Endothelial cell of umbilical vein (primary cell): Measurements from ENCODE around the gene HNRNPA2B1. TPM values are rescaled to one million over a fixed set of nuclear protein-coding genes. Genes with fewer than 3 reads are reported as not detected.

ENCODE experiments used
- BruUV-seq: library from RNA; stranded (reverse); fragments of 400-500 nt; replicated peaks from 2 replicates; lab custom pipeline; 2021; lab: Mats Ljungman, UMichigan
- CTCF ChIA-PET: fragments of 300-600, 350-600 bp; sonication (Branson Sonifier 250); formaldehyde crosslinking; loops from one replicate; lab custom pipeline; 2021; ENCODE audit warnings: antibody characterized with exemption, inconsistent platforms; lab: Charles Lee
- POLR2A ChIA-PET: fragments of 300-600, 350-600 bp; sonication (Branson Sonifier 250); formaldehyde crosslinking; loops from one replicate; lab custom pipeline; 2021; ENCODE audit warnings: antibody characterized with exemption, inconsistent platforms; lab: Charles Lee
- DNase-seq: peaks from one replicate; pipeline ENCODE4 v3.0.0-alpha.2; 2011; ENCODE audit warnings: low read depth, low spot score
- FAIRE-seq: peaks from 2 replicates; lab custom pipeline; 2011; peaks lifted over from hg19 to GRCh38; lab: Jason Lieb, UNC
- H2AFZ ChIP-seq: 2 replicates; pipeline ENCODE4 v1.6.0; 2012; ENCODE audit warnings: low read depth, low read length, control low read depth, inconsistent platforms
- H3K27ac ChIP-seq: 2 replicates; pipeline ENCODE4 v1.5.1; 2011; ENCODE audit warnings: low read depth, mild to moderate bottlenecking, control low read depth, low read length, moderate library complexity; ENCODE audit not compliant: insufficient read depth
- H3K27me3 ChIP-seq, 2 experiments: 2 replicates each; pipeline versions ENCODE4 v1.6.0 to v1.6.1; 2011; ENCODE audit warnings: low read length in 2 of 2, mixed read lengths in 1 of 2; ENCODE audit not compliant: control insufficient read depth in 2 of 2, insufficient read depth in 2 of 2
- H3K36me3 ChIP-seq, 2 experiments: 2 replicates in 1 of 2; 3 replicates in 1 of 2; pipeline ENCODE4 v1.5.1; 2011; ENCODE audit warnings: low read length in 2 of 2, mild to moderate bottlenecking in 1 of 2, moderate library complexity in 1 of 2; ENCODE audit not compliant: control insufficient read depth in 2 of 2, insufficient read depth in 2 of 2; ENCODE audit errors: extremely low read depth in 1 of 2
- H3K4me1 ChIP-seq: 3 replicates; pipeline ENCODE4 v1.5.1; 2011; ENCODE audit warnings: mild to moderate bottlenecking, low read length; ENCODE audit not compliant: control insufficient read depth, insufficient read depth; ENCODE audit errors: extremely low read depth
- H3K4me2 ChIP-seq: 2 replicates; pipeline ENCODE4 v1.6.1; 2011; ENCODE audit warnings: low read length, control low read depth, mixed read lengths; ENCODE audit not compliant: insufficient read depth
- H3K4me3 ChIP-seq, 3 experiments: fragments of 200-600 bp in 1 of 3; sonication (generic), shearing (Covaris generic) in 1 of 3; replicated peaks in 1 of 3; 2 replicates each; pipeline ENCODE4 v1.5.1; 2011 to 2016; ENCODE audit warnings: control low read depth in 3 of 3, low read length in 3 of 3, mild to moderate bottlenecking in 2 of 3, inconsistent platforms in 1 of 3, low read depth in 1 of 3, moderate library complexity in 1 of 3; ENCODE audit not compliant: insufficient read depth in 1 of 3
- H3K79me2 ChIP-seq: 2 replicates; pipeline ENCODE4 v1.6.0; 2012; ENCODE audit warnings: low read length, inconsistent platforms; ENCODE audit not compliant: control insufficient read depth, insufficient read depth
- H3K9ac ChIP-seq: replicated peaks from 2 replicates; pipeline ENCODE3; 2011; ENCODE audit warnings: low read length, control low read depth; ENCODE audit not compliant: insufficient read depth; ENCODE audit errors: extremely low read depth
- H3K9me1 ChIP-seq: replicated peaks from 3 replicates; pipeline ENCODE4 v1.6.0; 2011; ENCODE audit warnings: mild to moderate bottlenecking, low read length; ENCODE audit not compliant: control insufficient read depth, insufficient read depth; ENCODE audit errors: extremely low read depth
- H3K9me3 ChIP-seq: replicated peaks from 2 replicates; pipeline ENCODE4 v1.5.1; 2012; ENCODE audit warnings: low read length, inconsistent platforms; ENCODE audit not compliant: control insufficient read depth, insufficient read depth
- H4K20me1 ChIP-seq: replicated peaks from 2 replicates; pipeline ENCODE3; 2011; ENCODE audit warnings: mild to moderate bottlenecking, low read length; ENCODE audit not compliant: control insufficient read depth, insufficient read depth; ENCODE audit errors: extremely low read depth
- EZH2 ChIP-seq: IDR thresholded peaks from 2 replicates; pipeline ENCODE4 v1.6.1; 2012; ENCODE audit warnings: borderline replicate concordance, low read depth, mild to moderate bottlenecking, moderate library complexity, low read length, inconsistent platforms; ENCODE audit not compliant: severe bottlenecking
- FOS ChIP-seq: IDR thresholded peaks from 2 replicates; pipeline ENCODE4 v1.6.1; 2011; ENCODE audit warnings: mild to moderate bottlenecking, low read length, moderate library complexity, borderline replicate concordance; ENCODE audit not compliant: insufficient read depth
- GATA2 ChIP-seq: IDR thresholded peaks from 2 replicates; pipeline ENCODE4 v1.7.0; 2011; ENCODE audit warnings: low read depth, mild to moderate bottlenecking, moderate library complexity, mixed read lengths, low read length; ENCODE audit not compliant: insufficient read length, insufficient read depth
- JUN ChIP-seq: IDR thresholded peaks from 2 replicates; pipeline ENCODE4 v1.6.1; 2011; ENCODE audit warnings: borderline replicate concordance, low read depth; ENCODE audit not compliant: insufficient read length, insufficient read depth
- MYC ChIP-seq: IDR thresholded peaks from one replicate; pipeline ENCODE4 v1.6.1; 2011; ENCODE audit warnings: mild to moderate bottlenecking, low read depth, low read length
- POLR2A ChIP-seq: IDR thresholded peaks from 2 replicates; pipeline ENCODE4 v1.6.1; 2012; ENCODE audit warnings: low read depth, mild to moderate bottlenecking, control low read depth, low read length
- POLR2AphosphoS5 ChIP-seq: IDR thresholded peaks from 2 replicates; pipeline ENCODE4 v1.6.1; 2012; ENCODE audit warnings: low read depth, mild to moderate bottlenecking, control low read depth, low read length, moderate library complexity; ENCODE audit not compliant: insufficient read depth
- dilution Hi-C: fragments of 300-500 bp; cut with MboI; formaldehyde crosslinking; loops from one replicate; pipeline ENCODE4 v1.15.0; 2019; ENCODE audit warnings: low sequenced_read_pairs; ENCODE audit not compliant: extremely low pct_ligation_motif_present
- intact Hi-C: fragments of 100-400 bp; cut with micrococcal nuclease; formaldehyde crosslinking; loops from one replicate; pipeline ENCODE4 v1.10.0; 2022
- polyA plus RNA-seq, 4 experiments: library from polyadenylated mRNA; depleted of rRNA in 3 of 4; stranded (reverse) in 3 of 4; unstranded in 1 of 4; fragments of >200 nt; gene quantifications; 2 replicates each; pipeline versions ENCODE4 v1.2.1 to v1.2.3, GENCODE V29; 2011 to 2012; ENCODE audit warnings: missing spikeins in 1 of 4
- total RNA-seq: library from RNA; stranded (reverse); gene quantifications from 2 replicates; pipeline ENCODE4 v1.2.3, GENCODE V29; 2021
- TF ChIP-seq, protein P1 (sequence below): IDR thresholded peaks from 2 replicates; pipeline ENCODE4 v1.6.1; 2011; ENCODE audit not compliant: insufficient read depth, insufficient read length
- TF ChIP-seq, protein P2 (sequence below), 2 donors: IDR thresholded peaks; 1 replicate in 1 of 2; 2 replicates in 1 of 2; pipeline ENCODE4 v1.5.1; 2011; ENCODE audit warnings: low read length in 2 of 2, mild to moderate bottlenecking in 2 of 2, moderate library complexity in 2 of 2, control low read depth in 1 of 2, inconsistent platforms in 1 of 2, low read depth in 1 of 2; ENCODE audit not compliant: insufficient read depth in 1 of 2; ENCODE audit errors: extremely low read depth in 1 of 2

The HNRNPA2B1 gene
- total and polyA plus RNA-seq, 2 donors (not counting 3 experiments of a cell fraction or from before 2014, with no cell fraction given) = 198 to 703 TPM

DNA sequence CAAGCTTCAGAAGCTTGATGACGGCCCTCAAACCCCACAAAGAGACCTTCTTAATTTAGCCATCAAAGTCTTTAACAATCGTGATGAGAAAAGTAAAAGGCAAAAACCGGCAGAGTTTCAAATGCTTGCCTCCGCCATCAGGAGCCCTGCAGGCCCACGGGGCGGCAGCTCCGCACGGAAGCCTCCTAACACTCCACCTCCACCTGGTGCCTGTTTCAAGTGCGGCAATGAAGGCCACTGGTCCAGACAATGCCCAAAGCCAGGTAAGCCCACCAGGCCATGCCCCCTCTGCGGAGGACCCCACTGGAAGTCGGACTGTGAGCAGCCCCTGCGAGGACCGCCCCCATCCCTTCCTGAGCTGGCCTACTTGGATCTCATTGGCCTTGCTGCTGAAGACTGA lies 44.6 kb upstream of the HNRNPA2B1 start:
- H3K4me3 ChIP-seq = no peak overlapping the region
- no peak for TF ChIP-seq MYC
- TF ChIP-seq JUN = no peak
- TF ChIP-seq FOS = no peak
- TF ChIP-seq GATA2 = no peak
- no peak for TF ChIP-seq EZH2
- no peak for TF ChIP-seq POLR2AphosphoS5
- ChIA-PET POLR2A (no interaction called here), CTCF (no interaction called here)
- no peaks in the 10 kb centered on the region for H3K27me3 ChIP-seq
- no peaks in the 10 kb centered on the region for H3K9me3 ChIP-seq
- H3K79me2 ChIP-seq = no peaks in the 10 kb centered on the region
- no peak overlapping the region for H3K4me2 ChIP-seq
- FAIRE-seq = no peak
- H2AFZ ChIP-seq = no peak overlapping the region
- BruUV-seq = no TSS peak
- H4K20me1 ChIP-seq = no peaks in the 10 kb centered on the region
- H3K9me1 ChIP-seq = no peaks in the 10 kb centered on the region
- DNase-seq = no peak
- H3K9ac ChIP-seq = no peak overlapping the region
- H3K4me1 ChIP-seq = no peaks in the 10 kb centered on the region
- no peaks in the 10 kb centered on the region for H3K36me3 ChIP-seq
- no peak overlapping the region for H3K27ac ChIP-seq
- intact Hi-C loops = no loop called here
- dilution Hi-C loops = no loop called here

DNA sequence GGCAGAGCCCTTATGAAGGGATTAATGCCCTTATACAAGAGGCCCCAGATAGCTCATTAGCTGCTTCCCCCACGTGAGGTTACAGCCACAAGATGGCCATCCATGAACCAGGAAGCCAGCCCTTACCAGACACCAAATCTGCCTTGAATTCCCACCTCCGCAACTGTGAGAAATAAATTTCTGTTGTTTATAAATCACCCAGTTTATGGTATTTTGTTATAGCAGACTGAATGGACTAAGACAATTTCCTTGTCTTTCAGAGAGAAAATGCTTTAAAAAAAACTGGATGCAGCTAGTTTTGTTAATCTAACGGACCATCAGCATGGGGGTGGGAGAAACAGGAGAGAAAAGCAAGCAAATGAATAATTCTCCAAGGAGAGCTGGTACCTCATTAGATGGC lies 37.5 kb upstream of the HNRNPA2B1 start:
- Histone ChIP-seq H3K27me3 (peaks cover 6 to 8% of the 10 kb centered on the region in 2 experiments), H3K27ac (no peak overlapping the region), H4K20me1 (no peaks in the 10 kb centered on the region), H3K9me3 (no peaks in the 10 kb centered on the region), H3K36me3 (no peaks in the 10 kb centered on the region), H3K9ac (no peak overlapping the region), H3K9me1 (no peaks in the 10 kb centered on the region), H2AFZ (no peak overlapping the region), H3K79me2 (no peaks in the 10 kb centered on the region), H3K4me2 (no peak overlapping the region), H3K4me3 (no peak overlapping the region), H3K4me1 (no peaks in the 10 kb centered on the region)
- no peak for DNase-seq
- dilution Hi-C loops = no loop called here
- ChIA-PET POLR2A (no interaction called here), CTCF (no interaction called here)
- TF ChIP-seq, protein P1, sequence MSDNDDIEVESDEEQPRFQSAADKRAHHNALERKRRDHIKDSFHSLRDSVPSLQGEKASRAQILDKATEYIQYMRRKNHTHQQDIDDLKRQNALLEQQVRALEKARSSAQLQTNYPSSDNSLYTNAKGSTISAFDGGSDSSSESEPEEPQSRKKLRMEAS = no peak
- TF ChIP-seq MYC = no peak
- no peak for TF ChIP-seq POLR2A
- no peak for TF ChIP-seq FOS
- TF ChIP-seq, protein P2, sequence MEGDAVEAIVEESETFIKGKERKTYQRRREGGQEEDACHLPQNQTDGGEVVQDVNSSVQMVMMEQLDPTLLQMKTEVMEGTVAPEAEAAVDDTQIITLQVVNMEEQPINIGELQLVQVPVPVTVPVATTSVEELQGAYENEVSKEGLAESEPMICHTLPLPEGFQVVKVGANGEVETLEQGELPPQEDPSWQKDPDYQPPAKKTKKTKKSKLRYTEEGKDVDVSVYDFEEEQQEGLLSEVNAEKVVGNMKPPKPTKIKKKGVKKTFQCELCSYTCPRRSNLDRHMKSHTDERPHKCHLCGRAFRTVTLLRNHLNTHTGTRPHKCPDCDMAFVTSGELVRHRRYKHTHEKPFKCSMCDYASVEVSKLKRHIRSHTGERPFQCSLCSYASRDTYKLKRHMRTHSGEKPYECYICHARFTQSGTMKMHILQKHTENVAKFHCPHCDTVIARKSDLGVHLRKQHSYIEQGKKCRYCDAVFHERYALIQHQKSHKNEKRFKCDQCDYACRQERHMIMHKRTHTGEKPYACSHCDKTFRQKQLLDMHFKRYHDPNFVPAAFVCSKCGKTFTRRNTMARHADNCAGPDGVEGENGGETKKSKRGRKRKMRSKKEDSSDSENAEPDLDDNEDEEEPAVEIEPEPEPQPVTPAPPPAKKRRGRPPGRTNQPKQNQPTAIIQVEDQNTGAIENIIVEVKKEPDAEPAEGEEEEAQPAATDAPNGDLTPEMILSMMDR (IDR thresholded peaks at IDR 0.05; ENCODE audit: extremely low read depth in 1 of 2, insufficient read depth in 1 of 2, low read depth in 1 of 2, low read length in 2 of 2) = no peak
- TF ChIP-seq EZH2 = no peak
- TF ChIP-seq GATA2 = no peak
- no peak for TF ChIP-seq POLR2AphosphoS5
- no peak for TF ChIP-seq JUN
- intact Hi-C loops = no loop called here
- no TSS peak for BruUV-seq
- FAIRE-seq = no peak
